ENCODE results near the gene OGFOD3.

DNA sequence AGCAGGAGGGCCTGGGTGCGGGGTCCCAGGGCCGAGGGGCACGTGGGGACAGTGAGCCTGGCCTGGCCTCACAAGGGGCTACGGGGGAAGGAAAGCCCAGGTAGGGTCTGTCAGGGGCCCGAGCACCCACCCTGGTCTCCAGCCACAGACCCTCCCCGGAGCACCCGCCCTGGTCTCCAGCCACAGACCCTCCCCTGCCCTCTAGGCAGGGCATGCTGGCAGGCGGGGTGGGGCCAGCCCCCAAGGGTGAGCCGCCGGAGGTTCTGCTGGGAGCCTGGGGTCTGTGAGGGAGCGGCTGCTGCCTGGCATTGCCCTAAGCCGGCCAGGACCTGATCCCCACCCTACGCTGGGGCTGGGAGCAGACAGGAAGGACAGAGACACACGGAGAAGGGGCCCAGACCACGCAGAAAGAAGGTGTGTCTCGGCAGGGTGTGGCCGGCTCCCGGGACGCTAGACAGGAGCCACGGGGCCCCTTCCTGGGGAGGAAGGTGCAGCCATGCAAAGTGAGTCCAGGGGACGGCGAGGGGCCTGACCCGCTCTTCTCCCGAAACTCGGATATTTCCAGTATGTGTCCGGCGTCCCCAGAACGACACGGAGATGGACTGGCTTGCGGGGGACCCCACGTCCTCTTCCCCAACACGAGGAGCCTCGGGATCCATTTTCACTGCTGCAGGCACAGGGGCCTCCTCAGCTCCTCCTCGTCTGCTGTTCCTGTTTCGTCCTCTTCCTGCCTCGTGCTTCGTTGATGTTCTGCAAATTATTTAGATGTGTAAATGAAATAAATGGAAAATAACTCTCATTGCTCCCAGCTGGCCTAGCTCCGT lies 31.3 kb downstream of the OGFOD3 start:
- TF ChIP-seq, protein P1, sequence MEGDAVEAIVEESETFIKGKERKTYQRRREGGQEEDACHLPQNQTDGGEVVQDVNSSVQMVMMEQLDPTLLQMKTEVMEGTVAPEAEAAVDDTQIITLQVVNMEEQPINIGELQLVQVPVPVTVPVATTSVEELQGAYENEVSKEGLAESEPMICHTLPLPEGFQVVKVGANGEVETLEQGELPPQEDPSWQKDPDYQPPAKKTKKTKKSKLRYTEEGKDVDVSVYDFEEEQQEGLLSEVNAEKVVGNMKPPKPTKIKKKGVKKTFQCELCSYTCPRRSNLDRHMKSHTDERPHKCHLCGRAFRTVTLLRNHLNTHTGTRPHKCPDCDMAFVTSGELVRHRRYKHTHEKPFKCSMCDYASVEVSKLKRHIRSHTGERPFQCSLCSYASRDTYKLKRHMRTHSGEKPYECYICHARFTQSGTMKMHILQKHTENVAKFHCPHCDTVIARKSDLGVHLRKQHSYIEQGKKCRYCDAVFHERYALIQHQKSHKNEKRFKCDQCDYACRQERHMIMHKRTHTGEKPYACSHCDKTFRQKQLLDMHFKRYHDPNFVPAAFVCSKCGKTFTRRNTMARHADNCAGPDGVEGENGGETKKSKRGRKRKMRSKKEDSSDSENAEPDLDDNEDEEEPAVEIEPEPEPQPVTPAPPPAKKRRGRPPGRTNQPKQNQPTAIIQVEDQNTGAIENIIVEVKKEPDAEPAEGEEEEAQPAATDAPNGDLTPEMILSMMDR (IDR thresholded peaks at IDR 0.05) = no peak
- TF ChIP-seq POLR2A (IDR thresholded peaks at IDR 0.05) = no peak
